ENCODE measurements around the gene TPST1.

The TPST1 gene

DNA sequence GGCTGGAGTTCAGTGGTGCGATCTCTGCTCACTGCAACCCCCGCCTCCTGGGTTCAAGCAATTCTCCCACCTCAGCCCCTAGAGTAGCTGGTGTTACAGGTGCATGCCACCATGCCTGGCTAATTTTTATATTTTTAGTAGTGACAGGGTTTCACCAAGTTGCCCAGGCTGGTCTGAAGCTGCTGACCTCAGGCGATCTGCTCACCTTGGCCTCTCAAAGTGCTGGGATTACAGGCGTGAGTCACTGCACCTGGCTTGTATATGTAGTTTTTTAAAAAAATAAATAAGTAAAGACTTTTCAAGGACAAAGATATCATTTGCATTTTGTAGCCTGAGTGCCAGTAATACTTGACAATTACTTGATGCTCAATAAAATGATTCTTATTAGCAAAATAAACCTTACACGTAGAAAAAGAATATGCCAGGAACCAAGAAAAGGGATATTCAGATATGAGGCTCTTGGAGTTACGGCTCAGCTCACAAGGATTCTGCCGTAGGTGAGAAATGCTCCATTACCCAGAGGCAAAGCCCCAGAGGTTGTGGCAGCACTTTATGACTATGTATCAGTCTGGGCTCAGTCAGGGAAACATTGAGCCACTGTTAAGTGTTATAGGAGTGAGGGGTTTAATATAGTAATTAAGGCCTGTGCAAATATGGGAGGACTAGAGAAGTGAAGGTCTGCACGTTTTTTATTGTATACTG is 98.5 kb downstream of the TPST1 start:
- no peak overlapping the region for H3K27ac ChIP-seq (ENCODE audit: insufficient read depth, low read depth, low read length, poor library complexity, severe bottlenecking)
- WGBS, 2 experiments: 90 to 92% methylated on average over 7 to 8 of the region's 8 CpGs
- no peaks in the 10 kb centered on the region for H3K27me3 ChIP-seq (ENCODE audit: control insufficient read depth, insufficient read depth, low read length, poor library complexity, severe bottlenecking)
- H3K9me3 ChIP-seq (ENCODE audit: control insufficient read depth, low read length): no peaks in the 10 kb centered on the region
- H3K4me3 ChIP-seq (ENCODE audit: insufficient read depth, low read depth, low read length): no peak overlapping the region
- H3K4me1 ChIP-seq (ENCODE audit: control insufficient read depth, insufficient read depth, low read length): peaks cover 9% of the 10 kb centered on the region
- H3K36me3 ChIP-seq (ENCODE audit: control insufficient read depth, insufficient read depth, low read length): no peaks in the 10 kb centered on the region

DNA sequence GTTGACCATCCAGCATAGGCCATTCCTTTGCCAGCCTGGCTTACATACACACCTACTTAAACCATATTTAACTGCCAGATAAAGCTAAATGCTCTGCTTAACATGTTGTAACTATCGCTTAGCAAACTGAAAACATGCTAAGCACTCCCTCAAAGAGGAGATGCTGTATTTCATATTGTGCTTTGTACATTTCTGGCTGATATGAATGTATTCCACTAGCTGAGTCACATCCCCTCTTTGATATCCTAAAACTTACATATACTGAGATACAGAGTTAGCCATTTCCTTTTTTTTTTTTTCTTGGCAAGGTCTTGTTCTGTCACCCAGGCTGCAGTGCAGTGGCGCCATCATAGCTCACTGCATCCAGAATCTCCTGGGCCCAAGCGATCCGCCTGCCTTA is 99.4 kb downstream of the TPST1 start:
- no peak overlapping the region for H3K27ac ChIP-seq (ENCODE audit: insufficient read depth, low read depth, low read length, poor library complexity, severe bottlenecking)
- no peaks in the 10 kb centered on the region for H3K9me3 ChIP-seq (ENCODE audit: control insufficient read depth, low read length)
- H3K27me3 ChIP-seq (ENCODE audit: control insufficient read depth, insufficient read depth, low read length, poor library complexity, severe bottlenecking): no peaks in the 10 kb centered on the region
- no peak overlapping the region for H3K4me3 ChIP-seq (ENCODE audit: insufficient read depth, low read depth, low read length)
- WGBS, 2 experiments: 95 to 100% methylated on average over 4 of the region's 4 CpGs
- peaks cover 9% of the 10 kb centered on the region for H3K4me1 ChIP-seq (ENCODE audit: control insufficient read depth, insufficient read depth, low read length)
- no peaks in the 10 kb centered on the region for H3K36me3 ChIP-seq (ENCODE audit: control insufficient read depth, insufficient read depth, low read length)

DNA sequence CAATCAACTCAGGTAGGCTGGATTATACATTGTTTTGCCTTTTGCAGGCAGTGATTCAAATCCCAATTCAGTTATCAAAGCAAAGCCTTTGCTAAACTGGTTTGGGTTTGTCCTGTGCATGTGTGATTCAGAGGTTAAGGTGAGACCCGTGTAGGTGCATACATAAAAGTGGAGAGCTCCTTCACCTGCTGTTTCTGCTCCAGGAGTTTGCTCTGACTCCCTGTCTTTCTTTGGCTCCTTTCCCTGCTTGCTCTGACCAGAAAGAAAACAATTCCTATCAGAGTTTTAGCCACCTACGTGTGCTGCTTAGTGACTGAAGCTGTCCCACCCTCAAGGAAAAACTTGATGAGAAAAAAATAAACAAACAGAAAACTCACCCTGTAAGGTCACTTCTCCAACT is 101.1 kb downstream of the TPST1 start:
- no peaks in the 10 kb centered on the region for H3K27me3 ChIP-seq (ENCODE audit: control insufficient read depth, insufficient read depth, low read length, poor library complexity, severe bottlenecking)
- WGBS, 2 experiments: 82 to 88% methylated on average over 2 of the region's 2 CpGs
- no peaks in the 10 kb centered on the region for H3K36me3 ChIP-seq (ENCODE audit: control insufficient read depth, insufficient read depth, low read length)
- peaks cover 9% of the 10 kb centered on the region for H3K4me1 ChIP-seq (ENCODE audit: control insufficient read depth, insufficient read depth, low read length)
- H3K27ac ChIP-seq (ENCODE audit: insufficient read depth, low read depth, low read length, poor library complexity, severe bottlenecking): no peak overlapping the region
- no peak overlapping the region for H3K4me3 ChIP-seq (ENCODE audit: insufficient read depth, low read depth, low read length)
- H3K9me3 ChIP-seq (ENCODE audit: control insufficient read depth, low read length): no peaks in the 10 kb centered on the region

DNA sequence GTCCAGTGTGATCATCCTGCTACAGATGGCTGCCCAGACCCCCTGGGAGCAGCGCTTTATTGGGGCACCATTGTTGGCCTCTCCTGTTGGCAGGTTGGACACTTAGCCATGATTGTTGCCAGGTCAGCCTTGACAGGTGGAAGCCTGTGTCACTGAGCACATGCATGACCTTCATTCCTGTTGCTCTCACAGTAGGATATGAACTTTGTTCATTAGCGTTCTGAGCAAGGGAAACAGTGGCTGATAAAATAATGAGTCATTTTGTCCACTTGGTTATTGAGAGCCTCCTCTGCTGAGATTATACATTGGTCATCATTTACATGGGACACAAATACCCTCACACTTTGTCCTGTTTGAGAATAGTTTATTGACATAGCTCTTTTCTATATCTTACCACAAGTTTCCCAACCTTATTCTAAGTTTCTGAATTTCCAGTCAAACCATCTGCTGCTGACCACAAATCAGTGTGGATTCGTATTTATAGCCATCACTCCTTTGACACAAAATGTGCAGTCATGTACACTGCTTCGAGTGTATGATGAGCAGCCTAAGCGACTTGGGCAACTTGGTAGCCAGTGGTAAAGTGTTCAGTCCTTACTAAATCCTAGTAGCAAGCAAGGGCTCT is 102.6 kb downstream of the TPST1 start:
- no peaks in the 10 kb centered on the region for H3K9me3 ChIP-seq (ENCODE audit: control insufficient read depth, low read length)
- H3K27ac ChIP-seq (ENCODE audit: insufficient read depth, low read depth, low read length, poor library complexity, severe bottlenecking): no peak overlapping the region
- H3K27me3 ChIP-seq (ENCODE audit: control insufficient read depth, insufficient read depth, low read length, poor library complexity, severe bottlenecking): no peaks in the 10 kb centered on the region
- H3K4me3 ChIP-seq (ENCODE audit: insufficient read depth, low read depth, low read length): no peak overlapping the region
- peaks cover 4% of the 10 kb centered on the region for H3K4me1 ChIP-seq (ENCODE audit: control insufficient read depth, insufficient read depth, low read length)
- H3K36me3 ChIP-seq (ENCODE audit: control insufficient read depth, insufficient read depth, low read length): no peaks in the 10 kb centered on the region
- WGBS, 2 experiments: 95 to 98% methylated on average over 5 of the region's 5 CpGs

DNA sequence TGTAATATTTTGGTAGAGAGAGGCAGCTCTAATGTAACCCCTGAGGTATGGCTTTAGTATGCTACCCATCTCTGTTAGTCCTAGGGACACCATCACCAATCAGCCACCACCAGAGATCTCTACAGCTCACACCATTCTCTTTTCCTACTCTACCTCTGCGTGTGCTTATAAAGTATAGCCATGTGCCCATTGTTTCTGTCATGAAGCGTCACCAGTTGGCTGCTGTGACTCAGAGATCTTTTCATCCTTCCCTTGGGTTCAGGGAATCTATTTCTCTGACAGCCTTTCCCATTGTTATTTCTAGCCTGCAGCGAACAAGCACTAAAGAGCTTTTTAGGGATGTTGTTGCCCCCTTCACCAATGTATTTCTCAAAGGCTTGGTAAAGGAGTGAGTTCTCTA is 103.3 kb downstream of the TPST1 start:
- 73 to 91% methylated on average over 3 of the region's 3 CpGs for WGBS, 2 experiments
- H3K27ac ChIP-seq (ENCODE audit: insufficient read depth, low read depth, low read length, poor library complexity, severe bottlenecking): no peak overlapping the region
- H3K4me1 ChIP-seq (ENCODE audit: control insufficient read depth, insufficient read depth, low read length): no peaks in the 10 kb centered on the region
- H3K27me3 ChIP-seq (ENCODE audit: control insufficient read depth, insufficient read depth, low read length, poor library complexity, severe bottlenecking): no peaks in the 10 kb centered on the region
- H3K4me3 ChIP-seq (ENCODE audit: insufficient read depth, low read depth, low read length): no peak overlapping the region
- no peaks in the 10 kb centered on the region for H3K36me3 ChIP-seq (ENCODE audit: control insufficient read depth, insufficient read depth, low read length)
- no peaks in the 10 kb centered on the region for H3K9me3 ChIP-seq (ENCODE audit: control insufficient read depth, low read length)

DNA sequence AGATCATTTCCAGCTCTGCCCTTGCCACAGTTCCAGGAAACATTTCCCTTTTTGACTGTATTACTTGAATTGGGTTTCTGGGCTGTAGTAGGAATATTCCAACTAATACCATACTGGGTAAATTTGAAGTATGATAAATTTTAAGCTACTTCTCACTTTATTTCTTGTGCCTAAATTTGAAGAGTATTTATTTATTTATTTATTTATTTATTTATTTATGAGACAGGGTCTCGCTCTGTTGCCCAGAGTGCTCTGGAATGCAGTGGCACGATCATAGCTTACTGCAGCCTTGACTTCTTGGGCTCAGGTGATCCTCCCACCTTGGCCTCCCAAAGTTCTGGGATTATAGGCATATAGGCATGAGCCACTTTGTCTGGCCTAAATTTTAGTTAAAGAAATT is 105.5 kb downstream of the TPST1 start:
- Histone ChIP-seq H3K4me1 (ENCODE audit: control insufficient read depth, insufficient read depth, low read length) (no peaks in the 10 kb centered on the region), H3K9me3 (ENCODE audit: control insufficient read depth, low read length) (no peaks in the 10 kb centered on the region), H3K4me3 (ENCODE audit: insufficient read depth, low read depth, low read length) (no peak overlapping the region), H3K27ac (ENCODE audit: insufficient read depth, low read depth, low read length, poor library complexity, severe bottlenecking) (no peak overlapping the region), H3K36me3 (ENCODE audit: control insufficient read depth, insufficient read depth, low read length) (no peaks in the 10 kb centered on the region), H3K27me3 (ENCODE audit: control insufficient read depth, insufficient read depth, low read length, poor library complexity, severe bottlenecking) (no peaks in the 10 kb centered on the region)
- 95 to 98% methylated on average over 2 of the region's 2 CpGs for WGBS, 2 experiments

DNA sequence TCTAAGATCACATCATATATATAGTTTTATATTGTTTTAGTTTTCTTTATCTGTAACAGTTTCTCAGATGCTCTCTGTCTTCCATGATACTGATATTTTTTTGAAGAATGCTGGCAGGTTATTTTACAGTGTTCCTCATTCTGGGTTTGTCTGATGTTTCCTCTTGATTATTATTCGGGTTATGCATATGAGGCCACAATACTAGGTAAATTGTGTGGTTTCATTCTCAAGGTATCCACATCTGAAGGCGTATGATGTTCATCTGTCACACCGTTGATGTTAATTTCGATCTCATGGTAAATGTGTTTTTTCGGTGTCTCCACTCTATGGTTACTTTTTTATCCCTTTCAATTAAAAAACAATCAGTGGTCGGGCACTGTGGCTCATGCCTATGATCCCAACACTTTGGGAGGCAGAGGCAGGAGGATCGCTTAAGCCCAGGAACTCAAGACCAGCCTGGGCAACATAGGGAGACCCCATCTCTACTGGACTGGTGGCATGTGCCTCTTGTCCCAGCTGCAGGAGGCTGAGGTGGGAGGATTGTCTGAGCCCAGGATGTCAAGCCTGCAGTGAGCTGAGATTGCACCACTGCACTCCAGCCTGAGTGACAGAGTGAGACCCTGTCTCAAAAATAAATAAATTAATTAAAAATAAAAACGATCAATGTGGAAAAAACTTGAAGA is 108.9 kb downstream of the TPST1 start:
- H3K27ac ChIP-seq (ENCODE audit: insufficient read depth, low read depth, low read length, poor library complexity, severe bottlenecking): no peak overlapping the region
- no peak overlapping the region for H3K4me3 ChIP-seq (ENCODE audit: insufficient read depth, low read depth, low read length)
- no peaks in the 10 kb centered on the region for H3K9me3 ChIP-seq (ENCODE audit: control insufficient read depth, low read length)
- no peaks in the 10 kb centered on the region for H3K27me3 ChIP-seq (ENCODE audit: control insufficient read depth, insufficient read depth, low read length, poor library complexity, severe bottlenecking)
- H3K4me1 ChIP-seq (ENCODE audit: control insufficient read depth, insufficient read depth, low read length): no peaks in the 10 kb centered on the region
- WGBS, 2 experiments: 90 to 92% methylated on average over 8 of the region's 8 CpGs
- H3K36me3 ChIP-seq (ENCODE audit: control insufficient read depth, insufficient read depth, low read length): no peaks in the 10 kb centered on the region

DNA sequence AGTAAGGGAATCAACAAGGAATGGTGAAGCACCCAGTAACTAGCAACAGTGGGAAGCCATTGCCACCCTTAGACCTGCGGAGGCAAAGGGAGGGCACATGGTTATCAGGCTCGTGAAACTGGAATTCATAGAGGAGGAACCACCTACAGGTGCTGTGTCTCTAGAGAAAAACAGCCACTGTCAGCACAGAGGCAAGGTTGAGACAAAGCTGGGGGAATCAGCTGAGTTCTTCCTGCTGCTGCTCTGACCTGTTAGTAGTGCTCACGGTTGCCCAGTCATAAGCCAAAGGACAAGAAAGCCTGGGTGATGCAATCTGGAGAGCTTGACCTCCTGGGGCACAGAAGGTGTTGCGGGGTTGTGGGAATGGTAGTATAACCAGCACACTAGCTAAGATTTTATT is 110.1 kb downstream of the TPST1 start:
- H3K4me3 ChIP-seq (ENCODE audit: insufficient read depth, low read depth, low read length): no peak overlapping the region
- 66 to 69% methylated on average over 4 of the region's 4 CpGs for WGBS, 2 experiments
- no peak overlapping the region for H3K27ac ChIP-seq (ENCODE audit: insufficient read depth, low read depth, low read length, poor library complexity, severe bottlenecking)
- no peaks in the 10 kb centered on the region for H3K27me3 ChIP-seq (ENCODE audit: control insufficient read depth, insufficient read depth, low read length, poor library complexity, severe bottlenecking)
- no peaks in the 10 kb centered on the region for H3K9me3 ChIP-seq (ENCODE audit: control insufficient read depth, low read length)
- H3K36me3 ChIP-seq (ENCODE audit: control insufficient read depth, insufficient read depth, low read length): no peaks in the 10 kb centered on the region
- H3K4me1 ChIP-seq (ENCODE audit: control insufficient read depth, insufficient read depth, low read length): no peaks in the 10 kb centered on the region

DNA sequence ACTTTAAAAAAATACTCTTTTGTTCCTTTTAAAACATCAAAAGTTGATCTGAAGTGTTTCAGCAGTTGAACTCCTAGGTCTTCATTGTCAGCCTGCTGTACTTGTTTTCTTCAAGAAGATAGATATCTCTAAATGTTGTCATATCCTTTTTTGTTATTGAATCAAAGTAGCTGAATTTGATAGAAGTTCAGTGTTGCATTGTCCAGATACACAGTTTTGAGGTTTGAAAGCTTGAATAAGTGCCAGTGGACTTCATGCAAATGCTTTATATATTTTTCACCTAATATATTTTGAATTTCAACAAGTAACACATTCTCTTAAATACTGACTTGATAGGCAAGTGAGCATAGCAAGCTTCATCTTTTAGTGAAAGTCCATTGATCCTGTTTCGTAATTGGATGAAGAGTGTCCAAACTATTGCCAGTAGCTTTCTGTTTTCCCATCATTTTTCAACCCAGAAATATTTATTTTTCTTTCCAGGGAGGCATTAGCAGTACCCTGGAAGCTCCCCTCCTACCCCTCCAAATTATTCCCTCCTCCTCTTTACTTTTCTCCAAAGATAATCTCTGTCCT is 114.4 kb downstream of the TPST1 start:
- 94 to 96% methylated on average over 1 of the region's 1 CpG for WGBS, 2 experiments
- H3K9me3 ChIP-seq (ENCODE audit: control insufficient read depth, low read length): peaks cover 2% of the 10 kb centered on the region
- H3K4me1 ChIP-seq (ENCODE audit: control insufficient read depth, insufficient read depth, low read length): no peaks in the 10 kb centered on the region
- no peak overlapping the region for H3K4me3 ChIP-seq (ENCODE audit: insufficient read depth, low read depth, low read length)
- no peak overlapping the region for H3K27ac ChIP-seq (ENCODE audit: insufficient read depth, low read depth, low read length, poor library complexity, severe bottlenecking)
- H3K36me3 ChIP-seq (ENCODE audit: control insufficient read depth, insufficient read depth, low read length): no peaks in the 10 kb centered on the region
- H3K27me3 ChIP-seq (ENCODE audit: control insufficient read depth, insufficient read depth, low read length, poor library complexity, severe bottlenecking): no peaks in the 10 kb centered on the region

DNA sequence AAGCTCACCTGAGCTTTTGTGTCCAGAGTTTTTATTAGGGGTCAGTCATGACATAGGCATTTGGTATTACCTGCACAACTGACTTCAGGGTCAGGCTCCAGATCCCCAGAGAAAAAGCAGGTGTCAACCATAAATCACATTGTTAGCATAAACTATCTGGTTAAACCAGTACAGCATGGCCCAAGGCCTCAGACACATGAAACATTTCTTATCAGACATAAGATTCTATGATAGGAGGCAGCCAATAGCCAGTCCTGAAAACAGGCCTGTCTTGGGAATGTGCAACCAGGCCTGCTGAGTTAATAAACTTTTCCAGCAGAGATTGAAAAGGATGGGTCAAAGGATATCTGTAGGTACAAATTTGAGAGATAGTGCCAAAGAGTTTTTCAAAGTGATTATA is 116.1 kb downstream of the TPST1 start:
- Histone ChIP-seq H3K4me3 (ENCODE audit: insufficient read depth, low read depth, low read length) (no peak overlapping the region), H3K27ac (ENCODE audit: insufficient read depth, low read depth, low read length, poor library complexity, severe bottlenecking) (no peak overlapping the region), H3K27me3 (ENCODE audit: control insufficient read depth, insufficient read depth, low read length, poor library complexity, severe bottlenecking) (no peaks in the 10 kb centered on the region), H3K9me3 (ENCODE audit: control insufficient read depth, low read length) (peaks cover 2% of the 10 kb centered on the region), H3K4me1 (ENCODE audit: control insufficient read depth, insufficient read depth, low read length) (no peaks in the 10 kb centered on the region), H3K36me3 (ENCODE audit: control insufficient read depth, insufficient read depth, low read length) (no peaks in the 10 kb centered on the region)

Data from ectodermal cell (in vitro differentiated cells).